ENCODE results near the gene GUCA2A. TPM values are rescaled to one million over a fixed set of nuclear protein-coding genes. Genes with fewer than 3 reads are reported as not detected.
A peak's percentile ranks its signal among the peaks of the same experiment; 100 is the strongest.

GUCA2A gene
- total and polyA plus RNA-seq, 2 of the 8 experiments (the other 6 are each of a cell fraction or from before 2014, with no cell fraction given) = not detected

GRCh38 chr1:42146626-42147320 is 17.8 kb downstream of the GUCA2A start:
- ChIA-PET POLR2A (ENCODE audit: partially characterized antibody) (no interaction called here), CTCF (ENCODE audit: partially characterized antibody) (interaction anchor here (0.7 to 7.8 kb wide), 10 partner anchors 9 to 568 kb away, joined by 3 to 77 read pairs (median 4); no protein-coding TSS in a partner anchor)
- Histone ChIP-seq H3K18ac (ENCODE audit: extremely low read depth, low read length) (no peak overlapping the region), H3K27me3 (replicated peaks in 1 of 4; ENCODE audit: control insufficient read depth in 3 of 4, extremely low read depth in 1 of 4, insufficient read depth in 3 of 4, low read length in 3 of 4) (no peaks in the 10 kb centered on the region; a peak in 2 of 7 replicates), H3K79me2 (ENCODE audit: control insufficient read depth in 1 of 2, insufficient read depth in 2 of 2, low read length in 2 of 2) (no peaks in the 10 kb centered on the region), H3K79me1 (ENCODE audit: low read depth, low read length) (no peaks in the 10 kb centered on the region), H3K23ac (ENCODE audit: insufficient read length) (no peak overlapping the region), H4K5ac (ENCODE audit: insufficient read length, low read depth, low read length) (no peak overlapping the region), H4K20me1 (replicated peaks in 1 of 2; ENCODE audit: control insufficient read depth in 1 of 2, insufficient read depth in 2 of 2, low read length in 2 of 2) (peaks cover 0 to 2% of the 10 kb centered on the region in 2 experiments), H2BK15ac (ENCODE audit: low read length) (no peak overlapping the region), H3K27ac (ENCODE audit: low read depth, low read length) (no peak overlapping the region), H2AK5ac (ENCODE audit: low read depth, low read length) (no peak overlapping the region), H2BK12ac (ENCODE audit: low read depth, low read length) (peak overlapping the region; percentile 82; the same call in 1 of the 2 replicates), H3K56ac (replicated peaks; ENCODE audit: insufficient read length, low read depth, low read length) (no peak overlapping the region), H3K14ac (ENCODE audit: insufficient read length) (no peak overlapping the region), H2AFZ (ENCODE audit: low read length) (no peak overlapping the region), H3K23me2 (ENCODE audit: low read depth, low read length) (no peaks in the 10 kb centered on the region; the same call in 1 of the 2 replicates), H3K9ac (replicated peaks in 1 of 4; ENCODE audit: extremely low read depth in 1 of 4, low read depth in 3 of 4, low read length in 3 of 4) (no peak overlapping the region), H3K4me1 (replicated peaks in 1 of 4; ENCODE audit: control insufficient read depth in 3 of 4, insufficient read depth in 4 of 4, low read length in 3 of 4) (no peaks in the 10 kb centered on the region), H3K4me3 (ENCODE audit: extremely low read depth in 1 of 4, insufficient read depth in 2 of 4, low read depth in 3 of 4, low read length in 4 of 4) (no peak overlapping the region), H3K9me3 (ENCODE audit: insufficient read depth in 2 of 2, low read depth in 1 of 2, low read length in 1 of 2) (no peaks in the 10 kb centered on the region), H3K36me3 (ENCODE audit: control insufficient read depth in 2 of 4, insufficient read depth in 4 of 4, low read length in 3 of 4) (no peaks in the 10 kb centered on the region), H3K4me2 (ENCODE audit: insufficient read depth in 1 of 2, low read depth in 2 of 2, low read length in 2 of 2) (no peak overlapping the region), H3K4ac (replicated peaks; ENCODE audit: insufficient read length, low read depth, low read length) (no peak overlapping the region), H4K91ac (replicated peaks; ENCODE audit: insufficient read length, low read length) (peak overlapping the region; percentile 52), H2BK20ac (ENCODE audit: low read length) (no peak overlapping the region), H2BK120ac (replicated peaks; ENCODE audit: low read depth, low read length) (no peak overlapping the region), H2BK5ac (ENCODE audit: low read depth, low read length) (no peak overlapping the region), H4K8ac (ENCODE audit: extremely low read depth, insufficient read depth, low read length) (0 out of 2 replicates have a peak overlapping the region, but pooled peaks have one; percentile 80)
- DNase-seq (ENCODE audit: low read depth in 1 of 2, low spot score in 2 of 2) (peak; percentile 62 to 93), FAIRE-seq (peak; percentile 96)
- 36% methylated on average over 18 of the region's 19 CpGs; no CpG with 5 or more reads in 1 of the 2 experiments for WGBS, 2 experiments (ENCODE audit: extremely low coverage in 1 of 2, insufficient coverage in 1 of 2, insufficient read length in 1 of 2, insufficient replicate concordance in 2 of 2, low coverage in 1 of 2, low lambda C conversion rate in 2 of 2, missing lambda C conversion rate in 1 of 2)
- TF ChIP-seq RXRA (IDR thresholded peaks at IDR 0.05; ENCODE audit: insufficient read depth, low read depth, low read length) (no peak), JUN (IDR thresholded peaks at IDR 0.05; ENCODE audit: low read depth, low read length) (no peak), CEBPB (IDR thresholded peaks at IDR 0.05; ENCODE audit: low read depth, low read length) (peak; percentile 89), MAFK (IDR thresholded peaks at IDR 0.05; ENCODE audit: low read depth, low read length) (no peak), CREB1 (IDR thresholded peaks at IDR 0.05) (0 out of 2 replicates have a peak, but pooled peaks have one; percentile 41), GTF2F1 (IDR thresholded peaks at IDR 0.05; ENCODE audit: borderline replicate concordance, low read depth, low read length) (no peak), CBX8 (IDR thresholded peaks at IDR 0.05; ENCODE audit: borderline replicate concordance, low read depth, low read length) (no peak), FOSL1 (IDR thresholded peaks at IDR 0.05; ENCODE audit: insufficient read depth, low read depth, low read length) (0 out of 2 replicates have a peak, but pooled peaks have one; percentile 45), SIN3A (conservative IDR thresholded peaks at IDR 0.05 in 1 of 2, IDR thresholded peaks at IDR 0.05 in 1 of 2; ENCODE audit: low read depth in 1 of 2, low read length in 2 of 2) (peak in 1 of 2 experiments; percentile 43; a peak in 1 of 4 replicates), SIRT6 (IDR thresholded peaks at IDR 0.05; ENCODE audit: low read length) (no peak), TEAD4 (IDR thresholded peaks at IDR 0.05; ENCODE audit: low read depth, low read length) (peak; percentile 71; the same call in 1 of the 2 replicates), EP300 (IDR thresholded peaks at IDR 0.05; ENCODE audit: borderline replicate concordance in 1 of 2, low read depth in 2 of 2, low read length in 2 of 2) (0 out of 3 replicates have a peak, but pooled peaks of 1 of the 2 experiments have one; percentile 33)

Measured in H1 (cell line).